GM12873 (cell line): Measurements from ENCODE around the gene KDM7A.

Experiments
- CTCF ChIP-seq: IDR thresholded peaks from 2 replicates; pipeline ENCODE4 v1.5.1; 2012; ENCODE audit warnings: low read depth, mild to moderate bottlenecking, moderate library complexity, low read length, control low read depth; ENCODE audit not compliant: insufficient read depth; ENCODE audit errors: missing control alignments

KDM7A gene

GRCh38 chr7:140039066-140039465, 137.7 kb downstream of the KDM7A start:
- no peak for TF ChIP-seq CTCF

GRCh38 chr7:140036224-140036962, 140.4 kb downstream of the KDM7A start:
- TF ChIP-seq CTCF: no peak

- no peak for TF ChIP-seq CTCF
Observed at GRCh38 chr7:140035400-140036223, 141.2 kb downstream of the KDM7A start.
